HG03342 (cell line): ENCODE data around the gene TMEM38B.
"Not testable (repeated sequence)": the region's sequence is repeated elsewhere in the genome, so short reads cannot be mapped to it uniquely, and the experiment has no call there.

Experiments used
- ATAC-seq: cut with Tn5 transposase; IDR thresholded peaks from one replicate; pipeline ENCODE4 v1.9.1; 2021; ENCODE audit warnings: mild to moderate bottlenecking, moderate library complexity; ENCODE audit not compliant: unreplicated experiment

The TMEM38B gene

GRCh38 chr9:105714020-105714331 lies 19.6 kb downstream of the TMEM38B start:
- no peak for ATAC-seq

DNA sequence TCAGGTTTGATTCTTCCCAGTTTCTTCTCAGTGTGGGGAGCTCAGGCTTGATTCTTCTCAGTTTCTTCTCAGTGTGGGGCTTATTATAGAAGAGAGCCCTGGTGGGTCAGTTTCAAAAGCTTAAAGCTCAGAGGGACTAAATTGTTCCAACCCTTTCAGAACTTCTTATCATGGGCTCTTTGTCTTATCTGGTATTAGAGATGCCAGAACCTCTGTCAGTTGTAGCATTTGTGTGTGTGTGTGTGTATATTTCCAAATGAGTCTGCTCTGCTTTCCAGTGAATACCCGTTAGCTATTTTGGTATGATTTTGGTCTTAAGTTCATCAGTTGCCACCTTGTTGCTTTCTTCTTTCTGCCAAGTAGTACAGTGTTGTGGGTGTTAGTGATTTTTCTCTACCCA lies 21.8 kb downstream of the TMEM38B start:
- no peak for ATAC-seq

- no peak for ATAC-seq
Observed at GRCh38 chr9:105722099-105722498, 27.8 kb downstream of the TMEM38B start.

- ATAC-seq: no peak
Observed at GRCh38 chr9:105725370-105725769, 31.0 kb downstream of the TMEM38B start.

DNA sequence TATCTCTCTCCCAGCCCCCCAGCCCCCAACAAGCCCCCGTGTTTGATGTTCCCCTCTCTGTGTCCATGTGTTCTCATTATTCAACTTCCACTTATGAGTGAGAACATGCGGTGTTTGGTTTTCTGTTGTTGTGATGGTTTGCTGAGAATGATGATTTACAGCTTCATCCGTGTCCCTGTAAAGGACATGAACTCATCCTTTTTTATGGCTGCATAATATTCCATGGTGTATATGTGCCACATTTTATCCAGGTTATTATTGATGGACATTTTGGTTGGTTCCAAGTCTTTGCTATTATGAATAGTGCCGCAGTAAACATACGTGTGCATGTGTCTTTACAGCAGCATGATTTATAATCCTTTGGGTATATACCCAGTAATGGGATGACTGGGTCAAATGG lies 33.9 kb downstream of the TMEM38B start:
- not testable (repeated sequence) for ATAC-seq

- not testable (repeated sequence) for ATAC-seq
Observed at GRCh38 chr9:105731420-105731819, 37.1 kb downstream of the TMEM38B start.

DNA sequence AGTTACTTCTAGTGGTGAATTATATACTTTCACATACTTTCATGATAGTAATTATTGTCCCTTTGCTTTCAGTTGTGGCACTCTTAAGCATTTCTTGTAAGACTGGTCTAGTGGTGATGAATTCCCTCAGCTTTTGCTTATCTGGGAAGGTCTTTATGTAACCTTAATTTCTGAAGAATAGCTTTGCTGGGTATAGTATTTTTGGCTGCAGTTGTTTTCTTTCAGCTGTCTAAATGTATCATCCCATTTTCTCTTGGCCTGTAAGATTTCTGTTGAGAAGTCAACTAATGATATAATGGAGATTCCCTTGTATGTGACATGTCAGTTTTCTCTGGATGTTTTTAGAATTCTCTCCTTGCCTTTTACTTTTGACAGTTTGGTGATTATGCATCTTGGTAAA lies 41.0 kb downstream of the TMEM38B start:
- ATAC-seq: no peak

GRCh38 chr9:105737205-105737604 lies 42.9 kb downstream of the TMEM38B start:
- ATAC-seq: no peak

- ATAC-seq: no peak
Observed at GRCh38 chr9:105742088-105742487, 47.7 kb downstream of the TMEM38B start.

DNA sequence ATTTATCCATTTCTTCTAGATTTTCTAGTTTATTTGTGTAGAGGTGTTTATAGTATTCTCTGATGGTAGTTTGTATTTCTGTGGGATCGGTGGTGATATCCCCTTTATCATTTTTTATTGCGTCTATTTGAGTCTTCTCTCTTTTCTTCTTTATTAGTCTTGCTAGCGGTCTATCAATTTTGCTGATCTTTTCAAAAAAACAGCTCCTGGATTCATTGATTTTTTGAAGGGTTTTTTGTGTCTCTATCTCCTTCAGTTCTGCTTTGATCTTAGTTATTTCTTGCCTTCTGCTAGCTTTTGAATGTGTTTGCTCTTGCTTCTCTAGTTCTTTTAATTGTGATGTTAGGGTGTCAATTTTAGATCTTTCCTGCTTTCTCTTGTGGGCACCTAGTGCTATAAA lies 53.0 kb downstream of the TMEM38B start:
- ATAC-seq: not testable (repeated sequence)

DNA sequence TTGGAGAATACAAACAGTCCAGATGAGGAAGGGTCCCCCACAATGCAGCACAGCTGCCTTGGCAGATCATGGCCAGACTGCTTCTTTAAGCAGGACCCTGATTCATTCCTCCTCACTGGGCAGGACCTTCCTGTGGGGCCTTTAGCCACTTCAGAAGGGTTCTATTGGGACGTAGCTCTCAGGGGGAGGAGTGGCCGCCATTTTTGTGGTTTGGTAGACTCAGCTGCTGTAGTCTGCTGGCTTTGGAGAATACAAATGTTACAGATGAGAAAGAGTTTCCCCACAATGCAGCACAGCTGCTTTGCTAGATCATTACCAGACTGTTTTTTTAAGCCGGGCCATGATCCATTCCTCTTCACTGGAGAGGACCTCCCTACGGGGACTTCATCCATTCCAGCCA lies 57.4 kb downstream of the TMEM38B start:
- ATAC-seq: no peak

- ATAC-seq: no peak
Observed at GRCh38 chr9:105757496-105758251, 63.3 kb downstream of the TMEM38B start.

GRCh38 chr9:105760053-105760452 lies 65.7 kb downstream of the TMEM38B start:
- no peak for ATAC-seq

DNA sequence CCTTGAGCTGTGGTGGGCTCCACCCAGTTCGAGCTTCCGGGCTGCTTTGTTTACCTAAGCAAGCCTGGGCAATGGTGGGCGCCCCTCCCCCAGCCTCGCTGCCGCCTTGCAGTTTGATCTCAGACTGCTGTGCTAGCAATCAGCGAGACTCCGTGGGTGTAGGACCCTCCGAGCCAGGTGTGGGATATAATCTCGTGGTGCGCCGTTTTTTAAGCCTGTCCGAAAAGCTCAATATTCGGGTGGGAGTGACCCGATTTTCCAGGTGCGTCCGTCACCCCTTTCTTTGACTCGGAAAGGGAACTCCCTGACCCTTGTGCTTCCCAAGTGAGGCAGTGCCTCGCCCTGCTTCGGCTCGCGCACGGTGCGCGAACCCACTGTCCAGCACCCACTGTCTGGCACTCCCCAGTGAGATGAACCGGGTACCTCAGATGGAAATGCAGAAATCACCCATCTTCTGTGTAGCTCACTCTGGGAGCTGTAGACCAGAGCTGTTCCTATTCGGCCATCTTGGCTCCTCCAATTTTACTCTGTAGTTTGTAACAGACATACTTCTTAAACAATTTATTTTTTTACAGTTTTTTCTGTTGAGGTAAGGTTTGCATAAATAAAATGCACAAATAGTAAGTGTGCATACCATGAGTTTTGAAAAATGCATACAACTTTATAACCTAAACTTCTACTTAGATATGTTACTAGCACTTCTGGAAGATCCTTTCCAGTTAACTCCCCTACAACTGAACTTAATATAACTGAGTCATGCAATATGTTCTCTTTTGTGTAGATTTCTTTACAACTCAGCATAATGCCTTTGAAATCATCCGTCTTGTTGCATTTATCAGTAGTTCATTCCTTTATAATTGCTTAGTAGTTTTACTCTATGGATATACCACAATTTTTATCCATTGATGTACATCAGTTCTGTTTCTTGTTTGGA lies 88.5 kb downstream of the TMEM38B start:
- ATAC-seq: not testable (repeated sequence)

- ATAC-seq: not testable (repeated sequence)
Observed at GRCh38 chr9:105783495-105783872, 89.1 kb downstream of the TMEM38B start.

GRCh38 chr9:105786796-105787195 lies 92.5 kb downstream of the TMEM38B start:
- ATAC-seq: not testable (repeated sequence)

GRCh38 chr9:105816202-105816744 lies 121.9 kb downstream of the TMEM38B start:
- no peak for ATAC-seq

DNA sequence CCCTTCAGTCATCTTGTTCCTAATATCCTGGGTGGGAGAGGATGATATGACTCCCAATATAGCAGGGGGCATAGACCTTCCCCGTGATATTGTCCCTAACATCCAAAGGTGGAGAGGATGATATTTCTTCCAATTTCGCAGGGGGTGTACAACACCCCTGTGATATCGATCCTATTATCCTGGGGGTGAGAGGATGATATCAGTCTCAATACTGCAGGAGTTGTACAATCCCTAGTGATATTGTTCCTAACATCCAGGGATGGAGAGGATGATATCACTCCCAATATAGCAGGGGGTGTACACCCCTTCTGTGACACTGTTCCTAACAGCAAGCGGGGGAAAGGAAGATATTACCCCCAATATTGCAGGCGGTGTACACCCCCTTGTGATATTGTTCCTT lies 122.6 kb downstream of the TMEM38B start:
- no peak for ATAC-seq

- no peak for ATAC-seq
Observed at GRCh38 chr9:105818903-105819302, 124.6 kb downstream of the TMEM38B start.

- no peak for ATAC-seq
Observed at GRCh38 chr9:105822814-105823213, 128.5 kb downstream of the TMEM38B start.
